ENCODE measurements around the gene NRARP. TPM values are rescaled to one million over a fixed set of nuclear protein-coding genes. Genes with fewer than 3 reads are reported as not detected.
A peak's percentile ranks its signal among the peaks of the same experiment; 100 is the strongest.
"Not testable (repeated sequence)": the region's sequence is repeated elsewhere in the genome, so short reads cannot be mapped to it uniquely, and the experiment has no call there.

The NRARP gene
- total RNA-seq, 1 experiment from 2014 or later, result not detected

DNA sequence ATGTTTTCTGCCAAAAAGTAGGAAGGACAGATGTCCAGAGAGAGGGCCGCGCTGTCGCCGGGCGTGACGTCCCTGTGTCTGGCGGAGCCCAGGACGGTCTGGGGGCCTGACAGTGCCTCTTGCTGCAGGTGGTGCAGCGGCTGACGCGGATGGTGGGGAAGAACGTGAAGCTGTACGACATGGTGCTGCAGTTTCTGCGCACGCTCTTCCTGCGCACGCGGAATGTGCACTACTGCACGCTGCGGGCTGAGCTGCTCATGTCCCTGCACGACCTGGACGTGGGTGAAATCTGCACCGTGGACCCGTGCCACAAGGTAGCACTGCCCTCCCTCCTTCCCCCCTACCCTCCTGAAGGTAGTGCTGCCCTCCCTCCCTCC lies 39.2 kb downstream of the NRARP start:
- DNase-seq (ENCODE audit: low read depth), result no peak

DNA sequence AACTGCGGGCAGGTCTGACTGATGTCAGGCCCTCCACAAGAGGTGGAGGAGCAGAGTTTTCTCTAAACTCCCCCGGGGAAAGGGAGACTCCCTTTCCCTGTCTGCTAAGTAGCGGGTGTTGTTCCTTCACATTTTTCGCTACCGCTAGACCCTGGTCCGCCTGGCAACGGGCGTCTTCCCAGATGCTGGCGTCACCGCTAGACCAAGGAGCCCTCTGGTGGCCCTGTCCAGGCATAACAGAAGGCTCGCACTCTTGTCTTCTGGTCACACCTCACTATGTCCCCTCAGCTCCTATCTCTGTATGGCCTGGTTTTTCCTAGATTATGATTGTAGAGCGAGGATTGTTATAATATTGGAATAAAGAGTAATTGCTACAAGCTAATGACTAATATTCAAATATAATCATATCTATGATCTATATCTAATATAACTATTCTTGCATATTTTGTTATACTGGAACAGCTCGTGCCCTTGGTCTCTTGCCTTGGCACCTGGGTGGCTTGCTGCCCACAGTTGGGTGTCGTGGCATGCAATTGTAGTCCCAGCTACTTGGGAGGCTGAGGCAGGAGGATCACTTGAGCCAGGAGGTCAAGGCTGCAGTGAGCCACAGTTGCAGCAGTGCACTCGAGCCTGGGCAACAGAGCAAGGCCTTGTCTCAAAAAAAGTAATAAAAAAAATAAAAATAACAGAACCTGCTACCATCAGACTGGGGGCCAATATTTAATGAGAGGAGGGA lies 39.7 kb downstream of the NRARP start:
- not testable (repeated sequence) for DNase-seq (ENCODE audit: low read depth)

DNA sequence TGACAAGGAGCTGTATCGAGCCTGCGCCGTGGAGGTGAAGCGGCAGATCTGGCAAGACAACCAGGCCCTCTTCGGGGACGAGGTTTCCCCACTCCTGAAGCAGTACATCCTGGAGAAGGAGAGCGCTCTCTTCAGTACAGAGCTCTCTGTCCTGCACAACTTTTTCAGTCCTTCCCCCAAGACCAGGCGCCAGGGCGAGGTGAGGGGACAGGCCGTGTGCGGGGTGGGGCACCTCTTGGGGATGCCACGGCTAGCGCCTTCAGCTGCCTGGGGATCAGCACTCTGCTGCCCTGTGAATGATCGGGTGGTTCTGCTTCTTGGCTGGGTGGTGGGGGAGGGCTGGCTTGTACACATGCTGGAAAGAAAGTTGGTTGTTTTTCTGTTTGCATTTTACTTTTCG lies 45.2 kb downstream of the NRARP start:
- no peak for DNase-seq (ENCODE audit: low read depth)

DNA sequence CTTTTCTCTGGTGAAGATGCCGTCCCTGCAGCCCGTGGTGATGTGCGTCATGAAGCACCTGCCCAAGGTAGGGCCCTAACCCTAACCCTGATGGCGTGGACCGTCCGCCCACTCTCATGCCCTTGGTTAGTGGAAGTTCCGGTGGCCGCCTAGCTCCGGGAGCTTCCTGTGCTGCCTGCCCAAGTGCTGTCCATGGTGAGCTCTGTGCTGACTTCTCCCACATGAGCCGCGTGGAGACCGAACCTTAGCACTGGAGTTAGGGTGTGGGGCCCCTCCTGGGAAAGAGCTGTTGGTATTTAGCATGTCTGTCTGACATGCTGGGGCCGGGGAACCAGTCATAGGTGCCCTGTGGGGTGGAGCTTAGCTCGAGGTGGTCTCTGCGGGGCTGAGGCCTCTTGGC lies 45.7 kb downstream of the NRARP start:
- DNase-seq (ENCODE audit: low read depth), result no peak

DNA sequence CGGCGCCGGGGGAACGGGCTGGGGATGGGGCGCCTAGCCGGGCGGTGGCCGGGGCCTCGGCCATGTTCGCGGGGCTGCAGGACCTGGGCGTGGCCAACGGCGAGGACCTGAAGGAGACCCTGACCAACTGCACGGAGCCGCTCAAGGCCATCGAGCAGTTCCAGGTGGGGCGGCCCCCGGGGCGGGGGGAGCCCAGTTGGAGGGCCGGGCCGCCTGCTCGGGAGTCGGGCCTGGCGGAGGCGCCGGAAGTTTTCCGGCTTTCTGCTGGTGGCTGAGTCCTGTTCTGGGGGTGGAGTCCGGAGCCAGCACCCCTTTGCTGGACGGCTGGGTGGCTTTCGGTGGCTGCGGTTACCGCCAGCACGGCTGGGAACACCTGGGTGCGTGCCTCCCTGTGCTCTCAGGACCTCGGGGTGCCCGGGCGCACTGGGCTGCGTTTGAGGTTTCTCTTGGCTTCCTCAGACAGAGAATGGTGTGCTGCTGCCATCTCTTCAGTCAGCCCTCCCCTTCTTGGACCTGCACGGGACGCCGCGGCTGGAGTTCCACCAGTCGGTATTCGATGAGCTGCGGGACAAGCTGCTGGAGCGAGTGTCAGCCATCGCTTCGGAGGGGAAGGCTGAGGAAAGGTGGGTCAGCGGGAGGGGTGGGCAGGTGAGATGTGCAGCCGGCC lies 46.5 kb downstream of the NRARP start:
- no peak for DNase-seq (ENCODE audit: low read depth)

DNA sequence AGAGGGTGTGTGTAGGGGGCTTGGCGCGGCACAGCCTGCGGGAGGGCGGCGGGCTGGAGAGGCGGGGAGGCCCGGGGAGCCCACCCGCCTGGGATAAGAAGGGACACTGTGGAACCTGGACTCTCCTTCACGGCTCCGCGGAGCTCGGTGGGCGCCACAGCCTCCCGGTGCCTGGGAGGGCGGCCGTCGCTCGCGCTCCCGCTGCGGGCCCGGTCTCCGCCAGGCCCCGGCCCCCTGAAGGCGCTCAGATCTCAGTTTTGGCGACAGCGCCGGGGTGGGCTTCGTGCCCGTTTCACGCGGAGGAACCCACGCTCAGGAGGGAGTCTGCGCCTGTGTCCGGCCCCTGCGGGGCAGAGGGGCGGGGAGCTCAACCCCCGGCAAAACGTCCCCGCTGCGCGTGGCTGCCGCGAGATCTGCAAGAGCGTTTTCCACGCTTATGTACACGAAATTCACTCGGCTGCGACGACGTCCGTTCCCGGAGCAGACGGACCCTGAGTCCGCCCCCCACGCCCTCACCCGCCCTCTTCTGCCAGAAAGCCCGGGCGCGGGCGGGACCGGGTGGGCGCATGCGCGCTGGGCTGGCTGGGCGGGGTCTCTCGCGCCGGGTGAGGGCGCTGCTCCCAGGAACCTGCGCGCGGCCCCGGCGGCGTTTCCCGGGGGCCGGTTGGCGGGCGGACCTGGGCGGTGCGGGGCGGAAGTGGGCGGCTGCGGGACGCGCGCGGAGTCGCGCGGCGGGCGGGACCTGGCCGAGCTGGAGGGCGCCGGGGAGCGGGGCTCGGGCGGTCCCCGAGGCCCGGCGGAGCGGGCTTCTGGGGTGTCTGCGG lies 47.2 kb downstream of the NRARP start, which contains the start of gene NELFB:
Gene NELFB, plus strand, starts transcription at position 704 of the 824 bp plus-strand sequence.
- peak; percentile 83 for DNase-seq (ENCODE audit: low read depth)

DNA sequence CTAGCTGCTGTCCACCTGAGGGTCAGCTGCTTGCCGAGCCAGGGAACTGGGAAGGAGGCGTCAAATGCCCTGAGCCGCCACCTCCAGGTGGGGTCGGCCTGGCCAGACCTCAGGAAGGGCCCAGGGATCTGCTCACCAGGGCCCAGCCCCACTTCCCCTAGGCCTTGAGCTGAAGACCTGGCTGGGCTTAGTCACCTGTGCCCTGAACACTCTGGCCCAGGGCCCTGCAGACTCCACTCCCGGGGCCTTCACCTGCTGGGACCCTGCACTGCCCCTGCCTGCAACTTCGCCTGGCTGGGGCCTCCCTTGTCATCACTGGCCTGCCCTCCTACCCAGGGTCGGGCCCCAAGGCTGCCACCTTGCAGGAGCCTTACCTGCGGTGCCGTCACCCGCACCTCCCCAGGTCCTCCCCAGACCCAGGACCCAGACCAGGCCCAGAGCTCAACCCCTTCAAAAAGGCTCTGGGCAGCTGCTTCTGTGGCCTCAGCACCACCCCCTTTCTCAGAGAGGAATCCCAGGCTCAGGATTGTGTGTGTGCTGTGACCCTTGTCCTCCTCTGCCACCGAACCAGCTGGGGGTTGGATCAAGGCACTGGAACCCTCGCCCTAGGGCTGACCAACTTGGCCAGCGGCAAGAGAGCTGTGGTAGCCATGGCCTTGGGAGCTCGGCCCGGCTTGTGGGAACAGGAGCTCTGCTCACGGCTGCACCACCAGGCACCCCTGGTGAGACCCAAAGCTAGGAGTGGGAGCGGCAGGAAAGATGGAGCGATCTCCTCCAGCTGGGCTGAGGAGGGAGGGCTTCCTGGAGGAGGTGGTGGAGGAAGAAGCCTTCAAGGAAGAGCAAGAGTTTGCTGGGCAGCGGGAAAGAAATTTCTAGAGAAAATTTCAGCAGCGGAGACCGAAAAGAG lies 48.1 kb downstream of the NRARP start:
- no peak for DNase-seq (ENCODE audit: low read depth)

DNA sequence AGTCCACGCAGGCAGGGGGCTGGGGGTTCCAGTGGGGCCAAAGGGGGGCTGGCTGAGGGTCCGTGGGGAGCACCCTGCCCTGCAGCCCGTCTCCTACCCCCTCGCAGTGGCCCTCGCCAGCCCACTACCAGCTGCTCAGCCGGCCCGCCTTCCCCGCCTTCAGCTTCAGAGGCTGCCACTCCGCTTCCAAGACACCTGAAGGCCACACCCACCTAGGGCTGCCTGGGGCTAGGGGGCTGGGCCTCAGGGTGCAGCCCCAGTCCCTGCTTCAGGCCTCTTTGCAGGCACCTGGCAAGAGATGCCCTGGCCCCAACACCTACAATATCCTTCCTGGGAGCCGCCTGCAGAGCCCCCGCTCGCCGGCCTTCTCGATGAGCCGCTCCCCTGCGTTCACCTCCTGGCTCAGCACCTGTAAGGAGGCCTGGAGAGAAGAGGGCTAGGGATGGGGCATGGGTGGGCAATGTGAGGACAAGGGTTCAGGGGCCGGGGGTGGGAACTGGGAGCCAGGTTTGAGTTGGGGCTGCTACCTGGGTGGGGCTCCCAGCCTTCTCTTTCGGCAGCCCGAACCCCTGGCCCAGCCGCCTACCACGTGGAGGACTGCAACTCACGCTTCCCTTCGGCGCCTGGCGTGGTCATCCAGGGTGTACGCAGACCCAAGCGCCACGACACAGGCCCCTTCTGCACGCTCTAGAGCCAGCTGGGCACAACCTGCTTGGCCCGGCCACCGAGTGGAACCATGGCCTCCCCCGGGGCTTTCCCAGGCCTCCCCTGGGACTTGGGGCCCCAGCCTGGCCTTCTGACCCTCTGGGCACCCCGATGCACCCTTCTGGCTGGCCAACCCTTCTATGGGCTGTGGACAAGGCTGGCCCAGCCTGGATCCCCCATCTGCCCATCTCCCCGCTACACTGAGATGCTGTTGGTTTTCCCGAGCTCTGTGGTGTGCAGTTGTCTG lies 49.2 kb downstream of the NRARP start:
- no peak for DNase-seq (ENCODE audit: low read depth)

DNA sequence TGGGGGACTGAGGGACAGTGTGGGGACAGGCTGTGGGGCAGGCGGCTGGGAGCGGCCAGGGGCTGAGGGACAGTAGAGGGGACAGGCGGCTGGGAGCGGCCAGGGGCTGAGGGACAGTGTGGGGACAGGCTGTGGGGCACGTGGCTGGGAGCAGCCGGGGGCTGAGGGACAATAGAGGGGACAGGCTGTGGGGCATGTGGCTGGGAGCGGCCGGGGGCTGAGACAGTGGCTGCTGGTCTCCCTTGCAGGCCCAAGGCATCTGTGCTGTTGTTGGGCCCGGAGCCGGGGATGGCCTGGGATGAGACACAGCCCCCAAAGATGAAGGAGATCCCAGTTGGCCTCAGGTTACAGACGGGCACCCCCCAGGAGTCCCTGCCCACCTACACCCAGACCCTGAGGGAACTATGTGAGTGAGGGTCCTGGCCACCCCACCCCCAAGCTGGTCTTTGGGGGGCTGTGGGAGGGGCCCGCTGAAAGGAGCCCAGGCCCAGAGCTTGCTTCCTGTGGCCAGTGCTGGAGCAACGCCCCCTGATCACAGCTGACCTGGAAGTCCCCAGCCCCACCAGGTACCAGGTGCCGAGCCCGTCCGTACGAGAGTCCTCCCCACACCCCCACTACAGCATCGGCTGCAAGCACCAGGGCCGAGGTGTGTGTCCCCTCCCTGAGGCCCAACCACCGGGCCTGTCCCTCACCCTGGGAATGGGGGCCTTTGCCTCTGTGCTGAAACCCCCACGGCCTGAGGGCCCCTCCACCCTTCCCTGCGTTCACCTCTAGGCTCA lies 50.4 kb downstream of the NRARP start:
- no peak for DNase-seq (ENCODE audit: low read depth)

DNA sequence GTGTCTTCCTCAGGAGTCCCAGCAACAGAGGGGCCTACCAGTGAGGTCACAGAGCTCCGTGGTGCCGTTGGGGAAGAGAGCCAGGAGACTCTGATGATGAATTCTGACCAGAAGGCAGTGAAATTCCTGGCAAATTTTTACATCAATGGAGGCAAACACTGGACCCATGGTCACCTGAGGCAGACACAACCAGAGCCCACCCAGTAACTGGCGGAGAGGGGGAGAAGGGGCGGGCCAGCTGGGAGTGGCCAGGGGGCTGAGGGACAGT lies 50.9 kb downstream of the NRARP start, which contains the start of gene STPG3:
Gene STPG3, plus strand, starts transcription at position 93 of the 268 bp plus-strand sequence. Its CDS starts 1 bp downstream, at position 94.
- no peak for DNase-seq (ENCODE audit: low read depth)

DNA sequence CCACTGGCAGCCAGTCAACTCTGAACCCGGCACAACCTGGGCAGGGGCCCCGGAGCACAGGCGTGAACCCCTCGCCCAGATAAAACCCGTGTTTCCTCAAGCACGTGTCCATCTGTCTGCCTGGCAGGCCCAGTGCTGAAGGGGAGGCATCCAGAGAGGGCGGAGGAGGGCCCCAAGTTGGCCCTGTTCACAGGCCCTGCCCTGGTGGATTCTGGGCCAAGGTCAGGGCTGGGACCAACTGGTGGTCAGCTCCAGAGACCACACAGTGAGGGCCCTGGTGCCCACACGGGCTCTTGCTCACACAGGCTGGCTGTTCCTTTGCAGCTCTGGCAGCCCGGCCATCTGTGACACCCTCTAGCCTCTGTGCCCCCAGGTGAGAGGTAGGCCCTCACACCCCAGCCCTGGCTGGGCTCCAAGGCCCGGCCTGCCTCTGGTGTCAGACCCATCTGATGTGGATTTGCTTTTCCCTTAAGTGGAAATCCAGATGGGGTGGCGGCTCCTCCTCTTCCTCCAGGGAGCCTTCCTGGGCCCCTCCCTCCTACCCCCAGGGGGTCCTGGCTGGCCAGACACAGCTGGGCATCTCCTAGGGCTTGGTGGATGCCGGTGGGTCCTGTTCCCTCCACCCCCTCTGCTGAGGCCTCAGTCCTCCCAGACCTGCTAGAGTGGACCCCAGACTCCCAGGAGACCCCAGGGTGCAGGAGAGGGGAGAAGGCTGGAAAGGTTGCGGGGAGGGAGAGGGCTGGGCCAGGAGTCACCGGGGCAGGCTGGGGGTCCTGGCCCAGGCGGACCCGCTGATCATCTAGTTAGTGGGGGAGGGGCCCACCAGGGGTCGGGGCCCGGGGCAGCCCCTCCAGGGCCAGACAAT lies 51.5 kb downstream of the NRARP start:
- no peak for DNase-seq (ENCODE audit: low read depth)

Other genes starting within 250 kb of the NRARP start
- gene ENTPD2, start 248.2 kb downstream of the NRARP start, total RNA-seq (2014; rRNA removed), result not detected in 2 replicates
- 16.1 and 17.7 TPM in 2 replicates for gene SAPCD2, start 231.7 kb downstream of the NRARP start, total RNA-seq (2014; rRNA removed)
- gene UAP1L1, start 224.8 kb downstream of the NRARP start, total RNA-seq (2014; rRNA removed), result 13.6 and 17.6 TPM in 2 replicates
- gene MAN1B1, start 215.3 kb downstream of the NRARP start, total RNA-seq (2014; rRNA removed), result 78.4 and 92.8 TPM in 2 replicates
- 81.8 and 91.5 TPM in 2 replicates for gene DPP7, start 187.5 kb downstream of the NRARP start, total RNA-seq (2014; rRNA removed)
- gene GRIN1, start 163.1 kb downstream of the NRARP start, total RNA-seq (2014; rRNA removed), result 0.29 TPM in 1 of 2 replicates, not detected in the other
- gene LRRC26, start 132.2 kb downstream of the NRARP start, total RNA-seq (2014; rRNA removed), result not detected in 2 replicates
- gene TMEM210, start 130.2 kb downstream of the NRARP start, total RNA-seq (2014; rRNA removed), result 0.45 TPM in 1 of 2 replicates, not detected in the other
- gene ANAPC2, start 113.7 kb downstream of the NRARP start, total RNA-seq (2014; rRNA removed), result 21.9 and 24.4 TPM in 2 replicates
- gene SSNA1, start 113.6 kb downstream of the NRARP start, total RNA-seq (2014; rRNA removed), result 108 and 115 TPM in 2 replicates
- gene TPRN, start 101.5 kb downstream of the NRARP start, total RNA-seq (2014; rRNA removed), result 6.3 and 10.7 TPM in 2 replicates
- gene TMEM203, start 96.6 kb downstream of the NRARP start, total RNA-seq (2014; rRNA removed), result 45.7 and 50.1 TPM in 2 replicates
- gene NDOR1, start 96.6 kb downstream of the NRARP start, total RNA-seq (2014; rRNA removed), result 15.4 and 16.9 TPM in 2 replicates
- gene RNF208, start 80.0 kb downstream of the NRARP start, total RNA-seq (2014; rRNA removed), result 0.26 TPM in 1 of 2 replicates, not detected in the other
- 4.1 and 4.4 TPM in 2 replicates for gene CYSRT1, start 77.1 kb downstream of the NRARP start, total RNA-seq (2014; rRNA removed)
- gene RNF224, start 74.8 kb downstream of the NRARP start, total RNA-seq (2014; rRNA removed), result 0.06 and 0.23 TPM in 2 replicates
- gene SLC34A3, start 71.4 kb downstream of the NRARP start, total RNA-seq (2014; rRNA removed), result 0.06 TPM in 1 of 2 replicates, not detected in the other
- gene TUBB4B, start 61.0 kb downstream of the NRARP start, total RNA-seq (2014; rRNA removed), result 517 and 586 TPM in 2 replicates
- not detected in 2 replicates for gene STPG3, start 51.0 kb downstream of the NRARP start, total RNA-seq (2014; rRNA removed)
- gene NELFB, start 46.9 kb downstream of the NRARP start, total RNA-seq (2014; rRNA removed), result 60.7 and 61.8 TPM in 2 replicates
- 2.6 and 2.8 TPM in 2 replicates for gene TOR4A, start 24.5 kb downstream of the NRARP start, total RNA-seq (2014; rRNA removed)
- 4.0 and 6.5 TPM in 2 replicates for gene EXD3, start 120.9 kb upstream of the NRARP start, total RNA-seq (2014; rRNA removed)
- 0.17 and 0.19 TPM in 2 replicates for gene NOXA1, start 121.1 kb upstream of the NRARP start, total RNA-seq (2014; rRNA removed)
- not detected in 2 replicates for gene ENTPD8, start 139.1 kb upstream of the NRARP start, total RNA-seq (2014; rRNA removed)
- 53.7 and 64.0 TPM in 2 replicates for gene NSMF, start 157.1 kb upstream of the NRARP start, total RNA-seq (2014; rRNA removed)
- 0.17 and 0.26 TPM in 2 replicates for gene PNPLA7, start 248.1 kb upstream of the NRARP start, total RNA-seq (2014; rRNA removed)
- gene MRPL41, start 249.6 kb upstream of the NRARP start, total RNA-seq (2014; rRNA removed), result 63.0 and 66.9 TPM in 2 replicates